Amniotic stem cell (primary cell): ENCODE results near the gene AGAP1.

Experiments
- DNase-seq: peaks from one replicate; lab custom pipeline; 2025; lab: John Stamatoyannopoulos, UW

AGAP1 gene

DNA sequence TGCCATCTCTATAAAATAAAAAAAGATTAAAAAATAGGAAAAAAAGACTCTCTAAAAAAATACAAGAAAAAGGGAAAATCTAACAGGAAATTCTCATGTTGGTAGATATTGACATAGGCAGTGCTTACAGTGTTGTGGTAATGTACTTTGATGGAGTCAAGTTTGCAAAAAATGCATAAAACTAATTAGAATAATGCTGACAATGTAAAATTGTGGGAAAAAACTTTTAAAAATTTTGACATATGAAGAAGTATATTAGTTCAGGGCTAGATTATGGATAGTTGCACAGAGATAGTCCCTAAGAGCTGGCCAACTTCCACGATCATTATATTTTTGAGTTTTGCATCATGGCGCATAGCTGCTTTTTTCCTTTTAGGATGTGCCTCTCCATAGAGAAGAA lies 601.7 kb downstream of the AGAP1 start:
- DNase-seq = no peak

DNA sequence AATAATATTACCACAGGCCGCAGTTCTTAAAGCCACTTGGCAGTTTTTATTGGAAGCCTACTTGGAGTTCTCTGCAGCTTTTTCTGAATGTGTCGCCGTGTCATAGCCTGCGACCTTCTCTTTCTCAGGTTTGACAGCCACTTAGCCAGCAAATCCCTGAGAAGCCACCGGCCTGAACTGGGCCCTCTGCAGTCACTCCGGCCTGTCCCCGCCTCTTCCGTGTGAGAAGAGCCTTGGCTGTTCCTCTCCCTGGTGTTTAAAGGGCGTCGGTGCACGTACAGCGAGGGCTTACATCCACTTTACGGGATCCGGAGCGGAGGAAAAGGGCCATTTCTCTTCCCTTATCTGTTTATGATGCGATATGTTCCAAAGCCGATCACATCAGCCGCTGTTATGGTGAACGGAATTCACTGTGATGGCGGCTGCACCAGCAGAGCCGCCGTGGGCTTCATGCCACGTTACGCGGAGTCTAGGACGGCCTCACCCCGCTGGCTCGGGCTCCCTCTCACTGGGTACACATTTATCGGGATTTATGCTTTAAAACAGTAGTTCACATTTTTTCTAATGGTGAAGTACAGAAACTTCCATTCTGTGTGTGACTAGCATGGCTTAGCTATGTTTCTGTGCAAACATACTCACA lies 607.6 kb downstream of the AGAP1 start:
- no peak for DNase-seq

DNA sequence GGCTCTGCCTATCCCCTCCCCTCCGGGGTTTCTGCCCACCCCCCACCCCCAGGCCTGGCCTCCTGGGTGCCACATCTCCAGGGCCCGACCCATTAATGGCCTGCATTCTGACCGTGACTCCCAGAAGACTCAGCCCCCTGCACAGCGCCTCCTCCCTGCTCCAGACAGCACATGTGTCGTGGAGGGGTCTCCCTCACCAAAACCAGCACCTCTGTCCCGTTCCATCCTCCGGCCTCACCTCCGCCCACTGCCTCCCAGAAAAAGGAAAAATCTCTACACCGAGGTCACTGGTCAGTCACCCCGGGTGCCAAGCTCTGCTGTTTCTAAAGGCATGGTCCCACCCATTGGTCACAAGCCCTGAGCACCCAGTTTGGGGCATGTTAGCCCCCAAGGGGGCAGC lies 609.1 kb downstream of the AGAP1 start:
- DNase-seq = no peak

DNA sequence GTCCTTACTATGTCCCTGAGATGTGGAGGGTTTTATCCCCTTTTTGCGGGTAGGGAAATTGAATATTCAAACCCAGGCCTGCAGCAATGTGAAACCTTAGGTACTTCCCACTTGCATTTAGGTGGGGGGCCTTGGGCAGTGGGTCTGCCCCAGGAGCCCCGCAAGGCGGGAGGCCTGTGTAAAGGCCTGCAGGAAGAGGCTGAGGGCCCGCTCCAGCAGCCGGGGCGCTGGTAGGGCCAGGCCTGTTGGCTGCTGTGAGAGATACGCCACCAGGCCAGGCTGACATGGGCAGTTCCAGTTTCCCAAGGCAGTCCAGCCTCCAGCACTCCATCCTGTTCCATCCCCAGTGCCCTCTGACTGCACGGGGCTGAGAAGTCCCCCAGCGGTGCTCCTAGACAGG lies 610.1 kb downstream of the AGAP1 start:
- DNase-seq = no peak

DNA sequence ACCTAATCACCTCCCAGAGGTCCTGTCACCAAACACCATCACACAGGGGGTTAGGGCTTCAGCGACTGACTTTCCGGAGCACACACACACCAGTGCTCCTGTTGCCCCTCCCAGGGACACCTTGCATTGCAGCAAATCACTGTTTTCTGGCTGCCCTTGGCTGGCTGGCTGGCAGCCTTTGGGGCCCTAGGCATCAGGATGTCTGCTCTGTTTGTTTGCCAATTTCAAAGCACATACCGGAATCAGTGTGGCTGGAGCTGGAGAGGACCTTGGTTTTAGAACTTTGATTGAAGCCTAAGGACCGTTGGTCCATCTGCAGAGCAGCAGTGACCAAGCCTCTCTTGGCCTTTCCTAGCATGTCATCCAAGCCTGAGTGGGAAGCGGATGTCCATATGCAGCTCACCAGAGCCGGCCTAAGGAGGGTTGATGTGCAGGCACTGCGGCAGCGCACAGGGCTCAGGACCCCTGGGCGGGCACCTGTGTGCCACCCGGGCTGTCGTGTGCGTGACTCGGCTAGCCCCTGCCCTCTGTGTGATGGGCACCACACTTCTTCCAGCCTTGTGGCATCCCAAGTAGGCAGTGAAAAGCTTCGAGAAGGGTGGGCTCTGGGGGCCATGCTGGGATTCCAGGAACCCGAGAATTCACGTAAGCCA lies 612.2 kb downstream of the AGAP1 start:
- no peak for DNase-seq

DNA sequence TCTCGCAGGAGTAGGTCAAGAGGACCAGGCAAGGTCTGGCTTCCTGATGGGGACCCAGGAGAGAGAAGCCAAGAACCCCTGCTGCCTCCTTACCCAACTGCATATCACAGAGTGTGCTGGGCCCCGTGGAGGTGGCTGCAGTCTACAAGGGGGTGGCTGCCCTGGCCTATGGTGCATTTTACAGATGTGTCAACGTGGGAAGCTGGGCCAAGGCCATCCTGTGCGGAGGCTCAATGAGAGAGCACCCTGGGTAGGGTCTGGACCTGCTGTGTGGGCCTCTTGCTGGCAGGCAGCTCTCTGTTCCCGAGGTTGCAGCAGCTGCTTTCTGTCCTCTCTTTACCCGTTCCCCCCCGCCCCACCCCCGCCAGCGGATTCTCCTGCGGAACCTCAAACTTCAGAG lies 612.9 kb downstream of the AGAP1 start:
- no peak for DNase-seq

DNA sequence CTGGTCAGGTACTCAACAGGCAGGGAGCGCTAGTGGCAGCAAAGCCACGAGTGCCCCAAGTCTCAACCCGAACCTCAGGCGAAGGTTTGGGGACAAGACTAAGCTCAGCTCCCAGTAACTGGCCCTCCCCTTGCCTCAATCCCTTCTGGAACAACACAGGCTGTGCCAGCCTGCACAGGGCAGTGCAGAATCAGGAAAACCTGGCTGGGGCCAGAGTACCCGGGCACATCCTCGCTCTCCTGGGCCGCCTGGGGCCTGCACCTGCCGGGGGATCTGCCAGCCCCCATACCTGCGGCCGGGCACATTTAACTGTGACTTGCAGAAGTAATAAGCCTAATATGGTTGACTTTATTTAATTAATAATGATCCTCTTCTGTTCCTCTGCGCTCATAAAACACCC lies 613.7 kb downstream of the AGAP1 start:
- DNase-seq = no peak

DNA sequence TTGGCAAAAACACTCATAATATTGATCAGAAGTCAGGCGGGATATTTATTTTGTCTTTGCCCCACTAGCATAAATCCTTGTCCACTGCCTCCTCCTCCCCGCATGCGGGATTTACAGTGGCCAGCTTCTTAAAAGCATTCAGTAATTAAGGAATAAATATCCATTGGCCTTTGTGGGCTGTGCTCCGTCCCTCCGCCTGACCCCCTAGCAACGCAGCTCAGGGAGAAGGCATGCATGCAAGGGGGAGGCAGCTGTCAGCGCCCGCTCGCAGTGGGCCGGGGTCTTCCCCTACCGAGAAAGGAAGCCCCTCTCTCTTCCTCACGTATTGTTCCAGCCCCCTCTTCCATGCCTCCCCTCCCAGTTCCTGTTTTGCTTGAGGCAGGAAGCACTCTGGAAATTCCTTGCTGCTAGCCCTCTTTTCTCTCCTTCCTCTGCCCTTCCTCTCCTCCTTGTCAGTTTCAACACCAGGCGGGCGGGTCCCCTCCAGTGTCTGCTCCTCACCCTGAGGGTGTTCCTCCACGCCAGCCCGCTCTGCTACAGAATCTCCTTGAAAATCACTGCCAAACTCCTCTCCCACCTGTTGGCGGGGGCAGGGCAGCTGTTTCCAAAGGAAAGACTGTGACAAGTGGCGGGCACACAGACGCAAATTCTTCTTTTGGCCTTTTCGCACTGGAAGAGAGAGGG lies 614.2 kb downstream of the AGAP1 start:
- DNase-seq = no peak

DNA sequence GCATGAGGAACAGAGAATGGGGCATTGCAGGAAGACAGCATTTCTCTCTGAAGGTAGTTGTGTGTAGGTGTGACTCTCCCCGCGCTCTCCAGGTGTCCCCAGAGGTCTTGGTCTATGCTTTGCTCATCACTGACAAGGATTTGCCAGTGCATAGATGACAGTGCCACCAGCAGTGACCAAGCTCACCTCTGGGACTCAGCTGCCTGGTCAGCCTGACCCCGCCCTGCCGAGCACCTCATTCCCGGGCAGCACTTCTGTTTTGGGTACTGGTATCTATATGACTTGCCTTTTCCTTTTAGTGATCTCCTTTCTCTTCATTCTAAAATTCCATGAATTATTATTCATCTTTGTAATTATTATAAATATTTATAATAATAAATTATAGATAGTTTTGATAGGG lies 615.2 kb downstream of the AGAP1 start:
- DNase-seq = no peak

DNA sequence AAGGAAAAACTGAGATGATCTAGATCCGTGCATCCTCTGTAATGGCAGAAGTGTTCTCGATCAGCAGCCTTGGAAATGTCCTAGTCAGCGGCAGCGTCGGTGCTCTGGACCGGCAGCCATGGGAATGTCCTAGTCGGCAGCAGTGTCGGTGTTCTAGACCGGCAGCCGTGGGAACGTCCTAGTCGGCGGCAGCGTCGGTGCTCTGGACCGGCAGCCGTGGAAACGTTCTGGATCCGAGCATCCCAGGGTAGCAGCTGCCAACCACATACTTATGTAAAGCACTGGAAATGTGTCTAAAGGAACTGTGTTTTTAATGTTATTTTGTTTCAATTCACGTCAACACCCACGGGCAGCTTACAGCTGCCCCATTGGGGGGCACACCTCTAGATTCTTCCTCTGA lies 615.6 kb downstream of the AGAP1 start:
- no peak for DNase-seq

DNA sequence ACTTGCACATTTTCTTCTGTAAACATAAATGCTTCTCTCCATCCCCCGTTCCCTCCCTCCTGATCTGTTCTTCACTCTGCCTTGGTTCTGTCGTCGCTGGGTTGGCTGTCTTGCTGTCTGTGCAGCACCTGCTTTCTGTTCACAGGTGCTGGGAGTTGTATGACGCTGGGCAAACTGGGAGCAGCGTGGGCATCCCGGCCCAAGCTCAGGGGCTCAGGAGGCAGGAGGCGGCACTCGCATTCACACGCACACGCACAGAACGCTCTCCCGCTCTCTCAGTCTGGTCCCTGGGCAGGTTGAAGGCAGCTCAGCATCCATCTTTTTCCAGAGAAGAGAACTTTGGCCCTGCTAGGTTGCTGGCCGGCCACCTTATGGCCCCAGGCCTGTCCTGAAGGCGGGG lies 618.6 kb downstream of the AGAP1 start:
- no peak for DNase-seq

DNA sequence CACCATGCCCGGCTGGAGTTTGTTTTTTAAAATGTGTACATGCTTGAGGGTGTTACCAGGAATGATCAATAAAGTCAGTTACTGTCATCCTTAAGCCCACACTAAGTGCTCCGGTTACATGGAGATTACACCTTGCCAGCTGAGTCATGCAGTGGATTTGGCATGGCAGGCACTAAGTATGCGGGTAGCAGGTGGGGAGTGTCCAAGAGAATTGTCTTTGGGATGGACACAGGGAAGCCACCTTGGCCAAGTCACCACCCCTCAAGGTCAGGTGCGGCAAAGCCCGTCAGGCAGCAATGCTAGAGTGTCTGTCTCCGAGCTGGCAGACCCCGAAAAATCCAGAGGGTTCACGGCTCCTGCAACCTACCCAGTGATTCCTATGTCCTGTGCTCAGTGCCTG lies 619.6 kb downstream of the AGAP1 start:
- DNase-seq = no peak

DNA sequence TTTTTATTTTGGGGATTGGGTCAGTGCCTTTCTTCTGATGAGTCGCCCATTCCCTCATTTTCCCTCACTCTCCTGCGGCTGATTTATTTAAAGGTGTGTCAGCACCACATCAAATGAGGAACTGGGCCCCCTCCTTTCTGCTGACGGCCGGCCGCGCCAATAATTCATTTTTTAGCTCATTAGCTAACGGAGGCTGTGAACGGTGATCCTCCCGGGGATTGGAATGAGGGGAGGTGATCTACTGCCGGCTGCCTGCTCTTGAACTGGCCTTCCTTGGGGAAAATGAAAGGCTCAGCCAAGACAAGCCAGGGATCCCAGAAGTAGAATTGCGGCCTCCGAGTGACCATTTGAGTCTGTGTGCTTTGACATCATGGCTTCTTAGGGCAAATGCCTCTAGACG lies 620.1 kb downstream of the AGAP1 start:
- DNase-seq = no peak

DNA sequence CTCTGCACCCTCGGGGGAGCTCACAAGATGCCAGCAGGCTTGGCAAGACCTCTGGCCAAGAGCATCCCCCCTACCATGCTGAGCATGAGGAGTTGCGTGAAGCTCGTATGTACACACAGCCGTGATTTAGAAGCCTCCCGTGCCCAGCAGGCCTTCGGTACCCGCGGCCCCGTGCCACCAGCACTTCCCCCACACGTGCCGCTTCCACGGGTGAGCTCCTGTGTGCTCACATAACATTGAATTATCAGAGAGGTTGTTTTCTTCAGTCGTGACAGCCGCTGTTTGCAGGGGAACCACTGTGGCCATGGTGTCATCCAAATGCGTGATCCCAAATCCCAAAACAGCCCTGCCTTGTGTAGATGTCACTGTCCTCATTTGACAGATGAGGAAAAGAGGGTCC lies 621.1 kb downstream of the AGAP1 start:
- no peak for DNase-seq

DNA sequence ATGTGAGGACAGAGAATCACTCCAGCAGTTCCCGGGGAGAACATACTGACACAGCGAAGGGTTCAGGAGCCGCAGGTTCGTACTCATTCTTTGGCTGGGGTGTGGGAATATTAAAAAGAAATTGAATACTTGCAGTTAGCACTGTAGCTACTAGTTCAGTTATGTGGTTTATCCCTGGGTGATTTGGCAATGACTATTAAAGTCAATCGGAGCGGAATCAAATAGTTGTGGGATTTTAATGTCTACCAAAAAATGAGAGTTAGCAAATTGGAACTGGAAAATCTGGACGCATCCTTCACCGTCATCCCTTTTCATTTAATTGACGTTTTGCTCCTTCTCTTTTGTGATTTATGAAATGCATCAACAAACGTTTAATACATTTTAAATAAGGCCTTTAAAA lies 623.6 kb downstream of the AGAP1 start:
- DNase-seq = no peak

DNA sequence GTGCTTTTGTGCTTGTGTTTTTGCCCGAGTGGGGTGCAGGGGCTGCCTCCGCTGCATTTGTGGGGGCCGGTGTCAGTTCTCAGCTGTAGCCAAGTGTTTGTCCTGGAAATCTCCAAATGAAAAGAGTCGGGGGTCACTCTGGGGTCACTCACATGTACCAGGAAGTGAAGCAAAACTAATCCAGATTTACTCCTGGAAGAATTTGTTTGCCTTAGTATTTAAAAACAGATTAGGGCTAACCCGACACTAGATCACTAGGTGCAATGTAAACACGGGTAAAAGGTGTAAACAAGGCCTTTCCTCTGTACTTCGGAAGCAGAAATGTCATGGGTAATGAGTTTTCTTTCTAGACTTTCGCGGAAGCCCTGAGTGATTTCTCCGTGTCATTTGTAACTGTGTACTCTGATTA lies 624.0 kb downstream of the AGAP1 start:
- no peak for DNase-seq

DNA sequence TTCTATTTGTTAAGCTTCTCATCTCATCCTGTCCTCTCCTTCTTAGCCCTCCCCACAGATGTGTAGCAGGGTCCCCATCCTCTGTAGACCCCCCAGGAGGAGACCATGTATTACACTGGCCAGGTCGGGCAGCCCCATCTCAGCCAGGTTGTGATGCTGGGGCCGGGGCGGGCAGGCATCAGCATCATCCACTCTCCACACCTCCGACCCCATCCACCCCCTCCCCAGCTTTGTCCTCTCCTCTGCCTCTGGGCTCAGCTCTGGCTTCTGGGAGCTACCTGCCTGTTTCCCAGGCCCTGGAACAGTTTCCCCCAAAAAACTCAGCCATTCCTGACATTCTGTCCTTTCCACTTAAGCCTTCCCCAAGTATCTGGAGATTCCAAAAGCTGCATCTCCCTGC lies 625.2 kb downstream of the AGAP1 start:
- no peak for DNase-seq

DNA sequence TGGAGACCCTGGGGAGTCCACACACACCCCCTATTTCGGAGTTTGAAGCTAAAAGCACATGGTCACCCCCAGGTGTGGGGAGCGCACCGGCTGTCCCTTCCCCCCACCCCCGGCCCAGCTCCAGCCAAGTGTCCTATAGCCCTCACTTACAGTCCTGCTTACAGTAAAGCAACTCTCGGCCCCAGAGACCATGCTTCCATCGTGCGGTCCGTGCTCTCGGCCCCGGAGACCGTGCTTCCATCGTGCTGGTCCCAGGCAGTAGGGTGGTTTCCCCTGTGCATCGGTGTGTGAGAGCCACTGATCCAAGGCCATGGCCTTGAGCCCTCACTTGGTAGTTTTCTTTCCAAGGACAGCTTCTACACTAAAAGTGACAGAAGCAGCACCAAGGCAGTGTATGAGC lies 625.6 kb downstream of the AGAP1 start:
- DNase-seq = no peak

DNA sequence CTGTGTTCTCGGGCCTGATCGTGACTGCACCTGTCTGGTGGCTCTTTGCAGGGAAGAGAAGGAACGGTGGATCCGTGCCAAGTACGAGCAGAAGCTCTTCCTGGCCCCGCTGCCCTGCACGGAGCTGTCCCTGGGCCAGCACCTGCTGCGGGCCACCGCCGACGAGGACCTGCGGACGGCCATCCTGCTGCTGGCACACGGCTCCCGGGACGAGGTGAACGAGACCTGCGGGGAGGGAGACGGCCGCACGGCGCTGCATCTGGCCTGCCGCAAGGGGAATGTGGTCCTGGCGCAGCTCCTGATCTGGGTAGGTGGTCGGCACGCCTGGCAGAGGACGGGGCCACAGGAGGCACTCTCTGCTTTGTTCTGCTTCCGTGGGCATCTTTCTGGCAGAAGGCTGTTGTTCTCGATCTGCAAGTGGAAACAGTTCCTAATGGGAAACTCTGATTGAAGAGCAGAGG lies 626.3 kb downstream of the AGAP1 start:
- no peak for DNase-seq

DNA sequence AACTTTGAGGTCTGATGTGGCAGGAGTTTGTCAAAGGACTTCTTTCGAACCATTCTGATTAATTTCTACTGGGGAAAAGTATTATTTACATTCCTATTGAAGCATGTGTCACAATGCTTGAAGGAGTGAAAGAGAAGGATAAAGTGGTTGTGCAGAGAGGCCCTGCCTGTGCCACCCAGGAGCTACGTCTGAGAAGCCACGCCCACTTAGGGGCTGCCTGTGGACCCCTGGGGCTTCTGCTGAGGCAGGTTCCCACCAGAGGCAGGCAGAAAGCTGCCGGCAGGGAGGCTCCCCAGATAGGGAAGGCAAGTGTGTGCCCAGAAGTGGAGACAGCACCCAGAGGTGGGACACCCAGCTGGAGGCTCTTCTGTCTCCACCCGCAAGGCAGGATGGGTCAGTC lies 627.0 kb downstream of the AGAP1 start:
- DNase-seq = no peak

DNA sequence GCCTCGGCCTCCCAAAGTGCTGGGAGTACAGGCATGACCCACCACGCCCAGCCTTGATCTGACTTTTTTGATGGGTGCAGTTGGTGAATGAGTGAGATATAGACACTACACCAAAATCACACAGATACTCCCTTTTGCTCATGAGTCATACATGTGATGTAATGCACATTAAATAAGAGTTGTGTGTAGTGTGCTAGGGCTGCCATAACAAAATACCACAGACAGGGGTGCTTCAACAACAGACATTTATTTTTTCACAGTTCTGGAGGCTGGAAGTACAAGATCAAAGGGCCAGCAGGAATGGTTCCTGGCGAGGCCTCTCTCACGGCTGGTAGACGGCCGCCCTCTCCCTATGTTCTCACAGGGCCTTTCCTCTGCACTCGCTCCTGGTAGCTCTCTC lies 627.7 kb downstream of the AGAP1 start:
- no peak for DNase-seq

DNA sequence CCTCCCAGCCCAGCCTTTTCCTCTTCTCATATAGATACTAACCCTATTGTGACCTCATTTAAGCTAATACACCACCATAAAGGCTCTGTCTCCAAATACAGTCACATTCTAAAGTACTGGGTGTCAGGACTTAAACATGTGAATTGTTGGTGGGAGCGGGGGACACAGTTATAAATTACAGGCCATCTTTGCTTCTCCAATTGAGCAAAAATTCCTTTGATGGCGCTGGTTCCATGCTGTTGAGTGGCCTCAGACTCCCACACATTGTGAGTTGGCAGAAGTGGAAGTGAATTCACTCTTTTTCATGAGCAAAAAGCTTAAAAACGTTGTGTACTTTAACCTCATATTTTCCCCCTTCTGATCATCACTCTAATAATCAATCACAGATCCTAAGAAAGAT lies 628.4 kb downstream of the AGAP1 start:
- DNase-seq = no peak

DNA sequence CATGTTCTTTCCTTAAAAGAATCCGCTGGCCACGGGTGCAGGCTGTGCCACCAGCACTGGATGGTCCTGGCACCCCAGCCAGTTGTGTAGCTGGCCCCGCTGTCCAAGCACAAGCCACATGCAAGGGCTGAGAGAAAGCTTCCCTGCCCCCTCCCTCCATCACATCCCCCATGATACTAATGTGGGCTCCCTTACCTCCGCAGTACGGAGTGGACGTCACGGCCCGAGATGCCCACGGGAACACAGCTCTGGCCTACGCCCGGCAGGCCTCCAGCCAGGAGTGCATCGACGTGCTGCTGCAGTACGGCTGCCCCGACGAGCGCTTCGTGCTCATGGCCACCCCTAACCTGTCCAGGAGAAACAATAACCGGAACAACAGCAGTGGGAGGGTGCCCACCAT lies 629.9 kb downstream of the AGAP1 start:
- DNase-seq = no peak
